Astrocyte (in vitro differentiated cells and primary cell): ENCODE data around the gene LIN52. TPM values are rescaled to one million over a fixed set of nuclear protein-coding genes. Genes with fewer than 3 reads are reported as not detected.

Source experiments
- DNase-seq: peaks from one replicate; pipeline ENCODE4 v3.0.0-alpha.2; 2010; ENCODE audit warnings: low read depth
- FAIRE-seq: peaks from 2 replicates; lab custom pipeline; 2011; peaks lifted over from hg19 to GRCh38; lab: Jason Lieb, UNC
- H2AFZ ChIP-seq: 2 replicates; pipeline ENCODE4 v1.6.0; 2012; ENCODE audit warnings: low read depth, low read length, inconsistent platforms
- H3K27ac ChIP-seq: 2 replicates; pipeline ENCODE4 v1.5.1; 2011; ENCODE audit warnings: low read depth, low read length, inconsistent platforms
- H3K27me3 ChIP-seq: 2 replicates; pipeline ENCODE4 v1.6.0; 2011; ENCODE audit warnings: low read length, inconsistent platforms; ENCODE audit not compliant: insufficient read depth
- H3K36me3 ChIP-seq: 2 replicates; pipeline ENCODE4 v1.5.1; 2011; ENCODE audit warnings: low read length, inconsistent platforms; ENCODE audit not compliant: insufficient read depth
- H3K4me1 ChIP-seq: 2 replicates; pipeline ENCODE4 v1.5.1; 2011; ENCODE audit warnings: low read length, inconsistent platforms; ENCODE audit not compliant: insufficient read depth
- H3K4me2 ChIP-seq: 2 replicates; pipeline ENCODE4 v1.6.0; 2012; ENCODE audit warnings: low read length, inconsistent platforms
- H3K4me3 ChIP-seq: 2 replicates; pipeline ENCODE4 v1.5.1; 2011; ENCODE audit warnings: low read depth, mild to moderate bottlenecking, low read length, inconsistent platforms; ENCODE audit not compliant: insufficient read depth
- H3K79me2 ChIP-seq: 2 replicates; pipeline ENCODE4 v1.6.0; 2012; ENCODE audit warnings: mild to moderate bottlenecking, low read length, inconsistent platforms; ENCODE audit not compliant: insufficient read depth
- H3K9ac ChIP-seq: 2 replicates; pipeline ENCODE4 v1.6.0; 2012; ENCODE audit warnings: mild to moderate bottlenecking, low read length, inconsistent platforms
- H3K9me3 ChIP-seq: 2 replicates; pipeline ENCODE4 v1.5.1; 2012; ENCODE audit warnings: low read depth, mild to moderate bottlenecking, low read length, inconsistent platforms; ENCODE audit not compliant: insufficient read depth
- H4K20me1 ChIP-seq: 2 replicates; pipeline ENCODE4 v1.6.0; 2012; ENCODE audit warnings: low read length, inconsistent platforms; ENCODE audit not compliant: insufficient read depth
- H3K27ac Mint-ChIP-seq: one replicate; pipeline ENCODE4 v1.8.0; 2021; ENCODE audit warnings: mild to moderate bottlenecking, mixed read lengths; ENCODE audit not compliant: unreplicated experiment
- H3K27me3 Mint-ChIP-seq: one replicate; pipeline ENCODE4 v1.8.0; 2021; ENCODE audit warnings: low read depth, mixed read lengths; ENCODE audit not compliant: unreplicated experiment
- H3K36me3 Mint-ChIP-seq: one replicate; pipeline ENCODE4 v1.8.0; 2021; ENCODE audit warnings: low read depth, mixed read lengths; ENCODE audit not compliant: unreplicated experiment
- H3K4me1 Mint-ChIP-seq: one replicate; pipeline ENCODE4 v1.8.0; 2021; ENCODE audit warnings: low read depth, mixed read lengths; ENCODE audit not compliant: unreplicated experiment
- H3K4me3 Mint-ChIP-seq: one replicate; pipeline ENCODE4 v1.8.0; 2021; ENCODE audit warnings: mild to moderate bottlenecking, moderate library complexity, mixed read lengths; ENCODE audit not compliant: unreplicated experiment
- H3K9me3 Mint-ChIP-seq: one replicate; pipeline ENCODE4 v1.8.0; 2021; ENCODE audit warnings: mild to moderate bottlenecking, mixed read lengths; ENCODE audit not compliant: unreplicated experiment
- EZH2 ChIP-seq: IDR thresholded peaks from 2 replicates; pipeline ENCODE4 v1.6.1; 2012; ENCODE audit warnings: mild to moderate bottlenecking, low read length, inconsistent platforms; ENCODE audit not compliant: insufficient read depth
- total RNA-seq: library from RNA; stranded (reverse); gene quantifications from 2 replicates; pipeline ENCODE4 v1.2.1, GENCODE V29; 2021
- TF ChIP-seq, protein P1 (sequence below): IDR thresholded peaks from 2 replicates; pipeline ENCODE4 v1.5.1; 2011; ENCODE audit warnings: low read depth, mild to moderate bottlenecking, inconsistent platforms, low read length, moderate library complexity; ENCODE audit not compliant: insufficient read depth

Gene LIN52
- total RNA-seq, 1 donor from 2014 or later = 5.5 TPM

GRCh38 chr14:74239848-74240793 lies 155.4 kb downstream of the LIN52 start:
- H3K4me1 Mint-ChIP-seq = no peaks in the 10 kb centered on the region

DNA sequence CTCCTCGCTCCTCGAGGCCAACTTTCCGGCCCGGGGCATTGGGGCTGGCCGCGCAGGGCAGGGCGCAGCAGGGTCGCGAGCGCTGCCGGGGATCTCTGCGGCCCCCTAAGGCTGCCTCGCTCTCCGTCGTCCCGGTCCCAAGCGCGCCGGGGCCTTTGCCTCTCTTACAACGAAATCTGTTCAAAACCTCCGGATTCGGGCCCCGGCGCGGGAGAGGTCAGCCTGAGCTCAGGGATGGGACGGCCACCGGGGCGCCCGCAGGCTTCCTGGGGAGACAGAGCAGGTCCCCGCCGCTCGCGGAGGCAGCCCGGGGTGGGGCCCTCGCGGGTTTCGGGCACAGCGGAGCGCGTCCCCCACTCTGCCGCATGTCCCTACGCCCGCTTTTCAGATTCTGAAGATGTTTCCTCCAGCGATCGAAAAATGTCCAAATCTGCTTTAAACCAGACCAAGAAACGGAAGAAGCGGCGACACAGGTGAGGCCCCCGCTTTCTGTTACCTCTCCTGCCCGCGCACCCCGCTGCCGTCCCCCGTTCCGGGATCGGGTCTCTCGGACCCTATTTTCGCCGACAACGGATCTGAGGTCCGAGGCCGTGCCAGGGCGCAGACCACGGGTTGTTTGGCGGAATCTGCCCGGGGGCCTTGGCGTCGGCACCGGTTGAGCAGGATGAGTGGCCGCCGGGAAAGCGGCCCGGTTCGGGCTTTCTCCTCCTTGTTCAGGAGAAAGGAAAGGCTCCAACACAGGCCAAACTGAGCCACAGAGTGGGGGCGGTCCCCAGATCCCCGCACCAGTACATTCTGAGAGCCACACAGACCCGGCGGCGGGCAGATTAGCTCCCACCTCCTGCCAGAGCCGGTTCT lies 156.3 kb downstream of the LIN52 start:
- Mint-ChIP-seq H3K27me3 (peaks cover 84% of the 10 kb centered on the region), H3K4me1 (no peaks in the 10 kb centered on the region), H3K27ac (peak overlapping the region; percentile 41), H3K36me3 (no peaks in the 10 kb centered on the region), H3K4me3 (no peak overlapping the region), H3K9me3 (peaks cover 8% of the 10 kb centered on the region)
- Histone ChIP-seq H3K4me3 (no peak overlapping the region), H3K36me3 (no peaks in the 10 kb centered on the region), H3K9me3 (no peaks in the 10 kb centered on the region), H2AFZ (peak overlapping the region; percentile 26), H3K4me2 (peak overlapping the region; percentile 10), H3K79me2 (no peaks in the 10 kb centered on the region), H3K9ac (no peak overlapping the region), H3K4me1 (no peaks in the 10 kb centered on the region), H4K20me1 (peaks cover 10% of the 10 kb centered on the region), H3K27ac (no peak overlapping the region), H3K27me3 (peaks cover 85% of the 10 kb centered on the region)
- DNase-seq (no peak), FAIRE-seq (no peak)
- TF ChIP-seq EZH2 = peak; percentile 98
- TF ChIP-seq, protein P1, sequence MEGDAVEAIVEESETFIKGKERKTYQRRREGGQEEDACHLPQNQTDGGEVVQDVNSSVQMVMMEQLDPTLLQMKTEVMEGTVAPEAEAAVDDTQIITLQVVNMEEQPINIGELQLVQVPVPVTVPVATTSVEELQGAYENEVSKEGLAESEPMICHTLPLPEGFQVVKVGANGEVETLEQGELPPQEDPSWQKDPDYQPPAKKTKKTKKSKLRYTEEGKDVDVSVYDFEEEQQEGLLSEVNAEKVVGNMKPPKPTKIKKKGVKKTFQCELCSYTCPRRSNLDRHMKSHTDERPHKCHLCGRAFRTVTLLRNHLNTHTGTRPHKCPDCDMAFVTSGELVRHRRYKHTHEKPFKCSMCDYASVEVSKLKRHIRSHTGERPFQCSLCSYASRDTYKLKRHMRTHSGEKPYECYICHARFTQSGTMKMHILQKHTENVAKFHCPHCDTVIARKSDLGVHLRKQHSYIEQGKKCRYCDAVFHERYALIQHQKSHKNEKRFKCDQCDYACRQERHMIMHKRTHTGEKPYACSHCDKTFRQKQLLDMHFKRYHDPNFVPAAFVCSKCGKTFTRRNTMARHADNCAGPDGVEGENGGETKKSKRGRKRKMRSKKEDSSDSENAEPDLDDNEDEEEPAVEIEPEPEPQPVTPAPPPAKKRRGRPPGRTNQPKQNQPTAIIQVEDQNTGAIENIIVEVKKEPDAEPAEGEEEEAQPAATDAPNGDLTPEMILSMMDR = no peak

More at GRCh38 chr14:74239848-74240793, 155.4 kb downstream of the LIN52 start:
- no peak overlapping the region for H3K9ac ChIP-seq
- no peaks in the 10 kb centered on the region for H3K79me2 ChIP-seq
- peak overlapping the region; percentile 10 for H3K4me2 ChIP-seq
- peaks cover 10% of the 10 kb centered on the region for H4K20me1 ChIP-seq
- no peak overlapping the region for H3K4me3 Mint-ChIP-seq
- TF ChIP-seq, protein P1 = no peak
- TF ChIP-seq EZH2 = peak; percentile 98
- no peaks in the 10 kb centered on the region for H3K4me1 ChIP-seq
- no peaks in the 10 kb centered on the region for H3K36me3 ChIP-seq
- no peak overlapping the region for H3K4me3 ChIP-seq
- DNase-seq (no peak), FAIRE-seq (no peak)
- peaks cover 86% of the 10 kb centered on the region for H3K27me3 ChIP-seq
- peaks cover 80% of the 10 kb centered on the region for H3K27me3 Mint-ChIP-seq
- H2AFZ ChIP-seq = peak overlapping the region; percentile 18
- no peaks in the 10 kb centered on the region for H3K36me3 Mint-ChIP-seq
- no peaks in the 10 kb centered on the region for H3K9me3 ChIP-seq
- peaks cover 8% of the 10 kb centered on the region for H3K9me3 Mint-ChIP-seq
- H3K27ac Mint-ChIP-seq = no peak overlapping the region
- H3K27ac ChIP-seq = no peak overlapping the region
